Mucosa of descending colon (tissue), 3 donors: ENCODE measurements around the gene C18orf32. TPM values are rescaled to one million over a fixed set of nuclear protein-coding genes. Genes with fewer than 3 reads are reported as not detected.
"Not testable (repeated sequence)": the region's sequence is repeated elsewhere in the genome, so short reads cannot be mapped to it uniquely, and the experiment has no call there.

Source experiments
- ATAC-seq: fragments of 200-7000 bp; cut with Tn5 transposase; one replicate; pipeline ENCODE4 v1.9.1; 2020; ENCODE audit warnings: mild to moderate bottlenecking, moderate library complexity
- DNase-seq, 3 donors: peaks; one replicate each; pipeline ENCODE4 v3.0.0-alpha.2; 2020
- H3K36me3 ChIP-seq: fragments of 200-600 bp; one replicate; pipeline ENCODE4 v1.8.0; 2021; ENCODE audit warnings: low read depth, mild to moderate bottlenecking
- H3K4me1 ChIP-seq: fragments of 200-600 bp; one replicate; pipeline ENCODE4 v1.8.0; 2021; ENCODE audit warnings: low read depth, mild to moderate bottlenecking
- H3K4me3 ChIP-seq: fragments of 200-600 bp; one replicate; pipeline ENCODE4 v1.8.0; 2021; ENCODE audit warnings: mild to moderate bottlenecking
- H3K9me3 ChIP-seq: fragments of 200-600 bp; one replicate; pipeline ENCODE4 v1.8.0; 2021; ENCODE audit warnings: mild to moderate bottlenecking
- intact Hi-C, 2 donors: fragments of 100-400 bp; cut with DNase I in 1 of 2; cut with micrococcal nuclease in 1 of 2; formaldehyde crosslinking; loops; one replicate each; pipeline versions ENCODE4 v1.11.0 to v1.11.1; 2022; cut with DNase I, micrococcal nuclease
- total RNA-seq, 3 donors: library from RNA; stranded (reverse); fragmentation: NEBNext Ultra II Directional in 2 of 3; extraction: Animal tissue kit (Norgen Biotek cat#: 25700) in 2 of 3; gene quantifications; one replicate each; pipeline versions ENCODE4 v1.2.1 to v1.2.4, GENCODE V29; 2021 to 2023
- TF ChIP-seq, protein P1 (sequence below): fragments of 200-600 bp; IDR thresholded peaks from one replicate; pipeline ENCODE4 v1.8.0; 2022; ENCODE audit warnings: antibody characterized with exemption, mild to moderate bottlenecking
- donor health status: DM: no; HTN: no; CAD: no; lungs with moderate emphysema.
- donor health status: DM: no; HTN: no; CAD: no.
- donor health status: DM: no; HTN: yes; CAD: no.

Gene C18orf32
- total RNA-seq, 3 donors from 2014 or later = 48.9 to 61.7 (median 57.8) TPM

DNA sequence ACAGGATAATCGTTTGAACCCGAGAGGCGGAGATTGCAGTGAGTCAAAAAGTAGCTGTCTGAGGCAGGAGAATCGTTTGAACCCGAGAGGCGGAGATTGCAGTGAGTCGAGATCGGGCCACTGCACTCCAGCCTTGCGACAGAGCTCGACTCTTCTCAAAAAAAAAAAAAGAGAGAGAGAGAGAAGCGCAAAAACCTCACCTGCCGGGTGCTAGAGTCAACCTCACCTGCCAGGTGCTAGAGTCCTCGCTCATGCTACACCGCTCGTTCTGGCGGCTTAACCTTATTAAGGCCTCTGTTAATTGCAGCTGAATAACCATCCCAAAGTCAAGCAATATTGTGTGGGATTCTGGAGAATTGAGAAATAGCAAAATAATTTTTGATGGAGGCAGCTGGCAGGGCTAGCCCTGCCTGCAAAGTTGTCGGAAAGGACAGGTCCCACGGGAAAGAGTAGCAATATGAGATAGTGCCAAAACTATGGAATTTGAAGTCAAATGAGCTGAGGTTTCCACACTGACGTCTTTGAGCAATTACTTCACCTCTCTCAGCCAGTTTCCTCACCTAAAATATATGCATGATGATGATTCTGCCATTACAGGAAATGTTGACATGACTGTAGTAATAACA is 25.9 kb downstream of the C18orf32 start:
- DNase-seq (peak in 1 of 3 donors; percentile 21), ATAC-seq (peak; percentile 1)
- intact Hi-C loops = no loop called here
- no peak overlapping the region for H3K4me3 ChIP-seq
- H3K9me3 ChIP-seq = no peaks in the 10 kb centered on the region
- TF ChIP-seq, protein P1, sequence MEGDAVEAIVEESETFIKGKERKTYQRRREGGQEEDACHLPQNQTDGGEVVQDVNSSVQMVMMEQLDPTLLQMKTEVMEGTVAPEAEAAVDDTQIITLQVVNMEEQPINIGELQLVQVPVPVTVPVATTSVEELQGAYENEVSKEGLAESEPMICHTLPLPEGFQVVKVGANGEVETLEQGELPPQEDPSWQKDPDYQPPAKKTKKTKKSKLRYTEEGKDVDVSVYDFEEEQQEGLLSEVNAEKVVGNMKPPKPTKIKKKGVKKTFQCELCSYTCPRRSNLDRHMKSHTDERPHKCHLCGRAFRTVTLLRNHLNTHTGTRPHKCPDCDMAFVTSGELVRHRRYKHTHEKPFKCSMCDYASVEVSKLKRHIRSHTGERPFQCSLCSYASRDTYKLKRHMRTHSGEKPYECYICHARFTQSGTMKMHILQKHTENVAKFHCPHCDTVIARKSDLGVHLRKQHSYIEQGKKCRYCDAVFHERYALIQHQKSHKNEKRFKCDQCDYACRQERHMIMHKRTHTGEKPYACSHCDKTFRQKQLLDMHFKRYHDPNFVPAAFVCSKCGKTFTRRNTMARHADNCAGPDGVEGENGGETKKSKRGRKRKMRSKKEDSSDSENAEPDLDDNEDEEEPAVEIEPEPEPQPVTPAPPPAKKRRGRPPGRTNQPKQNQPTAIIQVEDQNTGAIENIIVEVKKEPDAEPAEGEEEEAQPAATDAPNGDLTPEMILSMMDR = no peak
- peaks cover 10% of the 10 kb centered on the region for H3K4me1 ChIP-seq
- no peaks in the 10 kb centered on the region for H3K36me3 ChIP-seq

DNA sequence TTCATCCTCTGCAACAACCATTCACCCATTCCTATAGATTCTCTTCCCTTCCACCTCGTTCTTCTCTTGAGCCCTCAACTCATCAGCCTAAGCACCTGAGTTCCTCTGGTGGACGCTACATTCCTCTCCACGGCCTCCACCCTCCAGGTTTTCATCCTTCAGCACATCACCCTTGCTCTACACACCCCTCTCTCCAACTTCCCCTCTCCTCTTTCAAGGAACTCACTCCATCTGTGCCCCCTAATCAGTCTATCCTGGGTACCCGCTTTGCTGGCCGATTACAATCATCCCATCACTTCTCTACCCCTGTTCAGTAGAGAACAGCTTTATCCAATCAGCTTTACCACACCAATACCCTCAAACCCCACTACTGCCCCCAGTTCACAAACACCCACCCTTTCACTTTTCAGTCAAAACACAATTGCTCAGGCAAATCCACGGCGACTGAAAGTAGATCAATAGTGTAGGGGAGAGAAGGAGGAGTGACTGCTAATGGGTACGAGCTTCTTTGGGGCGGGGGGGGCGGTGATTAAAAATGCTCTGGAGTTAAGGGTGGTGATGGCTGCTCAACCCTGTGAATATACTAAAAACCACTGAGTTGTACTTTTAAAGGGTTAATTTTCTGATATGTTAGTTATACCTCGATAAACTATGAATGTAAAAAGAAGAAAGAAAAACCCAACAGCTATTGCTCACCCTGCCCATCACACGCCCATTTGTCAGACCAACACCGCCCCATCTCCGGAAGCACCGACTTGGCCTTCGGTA is 27.4 kb downstream of the C18orf32 start:
- TF ChIP-seq, protein P1 = no peak
- no peaks in the 10 kb centered on the region for H3K9me3 ChIP-seq
- intact Hi-C loops = no loop called here
- DNase-seq (peak in 1 of 3 donors; percentile 50), ATAC-seq (peak; percentile 64)
- H3K4me1 ChIP-seq = peaks cover 10% of the 10 kb centered on the region
- H3K36me3 ChIP-seq = no peaks in the 10 kb centered on the region
- H3K4me3 ChIP-seq = peak overlapping the region; percentile 90

DNA sequence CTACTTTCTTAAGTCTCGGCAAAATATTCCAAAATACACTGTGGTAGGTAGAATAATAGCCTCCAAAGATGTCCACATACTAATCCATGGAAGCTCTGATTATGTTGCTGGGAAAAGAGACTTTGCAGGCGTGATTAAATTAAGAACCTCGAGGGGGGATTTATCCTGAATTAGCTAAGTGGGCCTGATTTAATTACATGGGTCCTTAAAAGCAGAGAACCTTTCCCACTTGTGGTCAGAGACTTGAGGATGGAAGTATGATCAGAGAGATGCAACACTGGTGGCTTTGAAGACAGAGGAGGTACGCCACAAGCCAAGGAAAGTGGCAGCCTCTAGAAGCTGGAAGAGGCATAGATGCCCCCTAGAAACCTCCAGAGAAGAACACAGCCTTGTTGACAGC is 29.4 kb downstream of the C18orf32 start:
- intact Hi-C loops = no loop called here
- peaks cover 10% of the 10 kb centered on the region for H3K4me1 ChIP-seq
- no peaks in the 10 kb centered on the region for H3K9me3 ChIP-seq
- DNase-seq (no peak), ATAC-seq (no peak)
- no peaks in the 10 kb centered on the region for H3K36me3 ChIP-seq
- TF ChIP-seq, protein P1 = no peak
- no peak overlapping the region for H3K4me3 ChIP-seq

DNA sequence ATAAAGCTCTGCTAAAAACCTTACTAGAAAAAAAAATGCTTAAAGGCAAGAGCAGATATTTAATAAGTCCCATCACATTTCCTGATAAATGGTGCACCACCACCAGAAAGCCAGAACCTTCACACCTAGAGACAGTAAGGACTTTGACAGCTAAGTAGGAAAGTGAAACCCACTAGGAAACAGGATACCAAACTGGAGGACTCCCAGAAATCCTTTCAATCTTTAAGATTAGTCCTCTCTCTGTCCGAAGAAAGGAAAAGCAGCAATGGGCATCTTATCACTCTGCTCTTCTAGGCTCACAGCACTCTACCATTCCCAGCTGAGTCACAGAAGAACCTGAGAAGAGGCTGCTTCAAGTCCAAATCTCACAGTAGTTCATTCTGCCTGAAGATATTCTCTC is 30.2 kb downstream of the C18orf32 start:
- no peak for DNase-seq
- TF ChIP-seq, protein P1 = no peak

DNA sequence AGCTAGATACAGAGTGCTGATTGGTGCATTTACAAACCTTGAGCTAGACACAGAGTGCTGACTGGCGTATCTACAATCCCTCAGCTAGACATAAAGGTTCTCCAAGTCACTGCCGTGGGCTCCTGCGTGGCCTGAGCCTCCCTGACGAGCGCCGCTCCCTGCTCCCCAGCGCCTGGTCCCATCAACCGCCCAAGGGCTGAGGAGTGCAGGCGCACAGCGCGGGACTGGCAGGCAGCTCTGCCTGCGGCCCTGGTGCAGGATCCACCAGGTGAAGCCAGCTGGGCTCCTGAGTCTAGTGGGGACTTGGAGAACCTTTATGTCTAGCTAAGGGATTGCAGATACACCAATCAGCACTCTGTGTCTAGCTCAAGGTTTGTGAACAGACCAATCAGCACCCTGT is 34.5 kb downstream of the C18orf32 start:
- H3K9me3 ChIP-seq = peaks cover 33% of the 10 kb centered on the region
- H3K4me3 ChIP-seq, ATAC-seq, DNase-seq, H3K36me3 ChIP-seq, H3K4me1 ChIP-seq, intact Hi-C loops: not testable (repeated sequence)

More for the DNA sequence above, 30.2 kb downstream of the C18orf32 start:
- no peak overlapping the region for H3K4me3 ChIP-seq
- intact Hi-C loops = no loop called here
- H3K36me3 ChIP-seq = no peaks in the 10 kb centered on the region
- no peak for ATAC-seq
- H3K4me1 ChIP-seq = peaks cover 10% of the 10 kb centered on the region
- no peaks in the 10 kb centered on the region for H3K9me3 ChIP-seq
